Fibroblast of the aortic adventitia (primary cell): ENCODE data around the gene KRT39. TPM values are rescaled to one million over a fixed set of nuclear protein-coding genes. Genes with fewer than 3 reads are reported as not detected.

Source experiments
- DNase-seq: peaks from one replicate; pipeline ENCODE4 v3.0.0-alpha.2; 2010; ENCODE audit warnings: low read depth
- H3K4me3 ChIP-seq: 2 replicates; pipeline ENCODE4 v1.5.1; 2011; ENCODE audit warnings: low read depth, mild to moderate bottlenecking, control low read depth, low read length, moderate library complexity
- CTCF ChIP-seq: IDR thresholded peaks from 2 replicates; pipeline ENCODE4 v1.5.1; 2011; ENCODE audit warnings: mild to moderate bottlenecking, low read length, control low read depth, inconsistent platforms; ENCODE audit not compliant: insufficient read depth
- total RNA-seq: library from RNA; depleted of rRNA; stranded (reverse); fragments of >200 nt; gene quantifications from 2 replicates; pipeline ENCODE4 v1.2.3, GENCODE V29; 2012; ENCODE audit warnings: low replicate concordance

KRT39 gene
- total RNA-seq, 1 donor: not detected

- H3K4me3 ChIP-seq: no peak within 1 kb of the TSS
- no peak for DNase-seq
- no peak for TF ChIP-seq CTCF
Observed at GRCh38 chr17:40937384-40937819, 29.3 kb downstream of the KRT39 start, which contains the start of gene KRT23. TSS of gene KRT23 (minus strand) at chr17:40937646. CDS start at chr17:40936603, 1,043 bp downstream.

DNA sequence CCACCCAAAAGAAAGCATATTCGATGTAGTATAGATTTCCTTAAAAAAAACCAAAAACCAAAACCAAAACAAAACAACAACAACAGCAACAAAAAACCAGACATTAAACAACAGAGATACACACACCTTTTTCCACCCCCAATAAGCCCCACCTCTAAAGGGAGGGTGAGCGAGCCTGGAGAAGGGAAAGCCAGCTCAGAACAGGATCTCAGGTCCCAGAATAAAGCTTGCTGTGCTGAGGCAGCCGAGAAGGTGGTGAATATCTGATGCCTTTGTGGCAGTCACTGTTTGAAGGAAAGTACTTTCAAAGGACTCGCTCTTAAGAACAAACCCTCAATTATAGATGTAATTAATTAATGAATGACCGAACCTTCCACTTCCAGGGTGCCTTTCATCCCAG lies 29.8 kb downstream of the KRT39 start:
- H3K4me3 ChIP-seq: no peak overlapping the region
- DNase-seq: no peak
- TF ChIP-seq CTCF: no peak

- H3K4me3 ChIP-seq: no peak overlapping the region
- no peak for TF ChIP-seq CTCF
- DNase-seq: no peak
Observed at GRCh38 chr17:40936437-40936971, 30.2 kb downstream of the KRT39 start.

- H3K4me3 ChIP-seq: no peak overlapping the region
- DNase-seq: peak; percentile 33
- no peak for TF ChIP-seq CTCF
Observed at GRCh38 chr17:40935624-40936023, 31.1 kb downstream of the KRT39 start.

GRCh38 chr17:40932608-40933007 lies 34.1 kb downstream of the KRT39 start:
- H3K4me3 ChIP-seq: no peak overlapping the region
- TF ChIP-seq CTCF: no peak
- DNase-seq: no peak

DNA sequence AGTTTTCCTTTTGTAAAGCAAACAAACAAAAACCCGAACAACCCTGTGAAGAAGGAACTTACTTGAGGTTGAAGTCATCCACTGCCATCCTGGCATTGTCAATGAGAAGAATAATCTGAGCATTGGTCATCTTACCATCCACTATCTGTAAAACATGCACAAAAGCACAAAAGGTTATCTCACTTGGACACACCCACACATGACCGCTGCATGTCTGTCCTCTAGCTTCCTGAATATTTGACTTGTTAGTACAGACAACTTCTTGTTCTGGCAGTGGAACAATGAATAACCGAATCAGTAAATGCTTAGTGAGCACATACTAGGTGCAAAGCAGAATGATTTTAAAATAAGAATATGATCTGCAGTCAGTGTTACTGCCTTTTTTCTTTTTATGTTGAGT lies 35.4 kb downstream of the KRT39 start:
- no peak for DNase-seq
- no peak for TF ChIP-seq CTCF
- H3K4me3 ChIP-seq: no peak overlapping the region

DNA sequence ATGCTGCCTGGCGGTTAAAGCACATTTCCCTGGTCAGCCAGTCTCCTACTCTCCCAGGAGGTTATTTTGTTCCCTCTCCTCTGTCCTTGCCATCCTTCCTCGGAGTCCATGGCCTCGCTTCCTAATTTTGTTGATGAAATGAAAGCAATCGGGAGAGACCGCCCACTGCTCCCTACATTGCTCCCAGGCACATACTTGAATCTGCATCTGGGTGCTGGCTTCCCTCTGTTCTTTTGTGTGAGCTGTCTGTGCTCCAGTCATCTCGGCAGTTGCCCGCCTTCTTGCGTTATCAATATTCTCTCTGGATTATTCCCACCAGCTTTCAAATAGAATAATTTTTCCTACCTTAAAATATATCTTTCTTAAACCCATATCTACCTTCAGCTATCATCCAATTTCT lies 40.4 kb downstream of the KRT39 start:
- DNase-seq: no peak
- no peak overlapping the region for H3K4me3 ChIP-seq
- TF ChIP-seq CTCF: no peak
